ENCODE measurements around the gene SMCP.
A peak's percentile ranks its signal among the peaks of the same experiment; 100 is the strongest.

DNA sequence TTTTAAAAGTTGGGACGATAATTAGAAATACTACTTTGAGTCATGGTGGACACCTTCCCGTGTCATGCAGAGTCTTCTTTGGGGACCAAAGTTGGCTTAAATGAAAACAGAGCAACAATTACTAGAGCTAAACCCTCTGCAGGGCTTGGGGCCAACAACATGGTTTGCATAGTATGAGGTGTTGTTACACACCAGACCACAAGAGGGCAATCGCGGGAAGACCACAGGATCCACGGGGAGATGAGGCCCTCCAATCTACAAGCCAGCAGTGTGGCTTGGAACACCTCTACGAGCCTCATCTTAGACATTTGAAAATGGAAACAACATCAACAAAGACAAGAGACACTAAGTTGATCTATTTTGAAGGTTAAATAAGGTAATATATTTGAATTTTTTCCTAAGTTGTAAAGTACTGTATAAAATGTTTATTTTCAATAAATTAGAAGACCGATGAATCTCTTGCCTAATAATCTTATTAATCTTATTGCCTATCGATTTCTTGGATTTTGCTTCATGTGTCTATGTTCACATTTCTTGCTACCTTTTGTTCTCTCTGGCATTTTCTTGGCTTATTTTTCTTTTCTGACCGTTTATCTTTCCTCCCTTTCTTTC is 8.2 kb upstream of the SMCP start:
- TF ChIP-seq, protein P1, sequence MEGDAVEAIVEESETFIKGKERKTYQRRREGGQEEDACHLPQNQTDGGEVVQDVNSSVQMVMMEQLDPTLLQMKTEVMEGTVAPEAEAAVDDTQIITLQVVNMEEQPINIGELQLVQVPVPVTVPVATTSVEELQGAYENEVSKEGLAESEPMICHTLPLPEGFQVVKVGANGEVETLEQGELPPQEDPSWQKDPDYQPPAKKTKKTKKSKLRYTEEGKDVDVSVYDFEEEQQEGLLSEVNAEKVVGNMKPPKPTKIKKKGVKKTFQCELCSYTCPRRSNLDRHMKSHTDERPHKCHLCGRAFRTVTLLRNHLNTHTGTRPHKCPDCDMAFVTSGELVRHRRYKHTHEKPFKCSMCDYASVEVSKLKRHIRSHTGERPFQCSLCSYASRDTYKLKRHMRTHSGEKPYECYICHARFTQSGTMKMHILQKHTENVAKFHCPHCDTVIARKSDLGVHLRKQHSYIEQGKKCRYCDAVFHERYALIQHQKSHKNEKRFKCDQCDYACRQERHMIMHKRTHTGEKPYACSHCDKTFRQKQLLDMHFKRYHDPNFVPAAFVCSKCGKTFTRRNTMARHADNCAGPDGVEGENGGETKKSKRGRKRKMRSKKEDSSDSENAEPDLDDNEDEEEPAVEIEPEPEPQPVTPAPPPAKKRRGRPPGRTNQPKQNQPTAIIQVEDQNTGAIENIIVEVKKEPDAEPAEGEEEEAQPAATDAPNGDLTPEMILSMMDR (conservative IDR thresholded peaks at IDR 0.05; ENCODE audit: low read length), result peak; percentile 85
- TF ChIP-seq EZH2phosphoT487 (IDR thresholded peaks at IDR 0.05; ENCODE audit: borderline replicate concordance), result no peak
